Neutrophil (primary cell): Measurements from ENCODE around the gene HDAC11.

ENCODE experiments used
- H3K27ac ChIP-seq: fragments of 200-600 bp; sonication (generic); 2 replicates; pipeline ENCODE4 v1.5.1; 2016; ENCODE audit warnings: mild to moderate bottlenecking, moderate library complexity
- H3K27me3 ChIP-seq: fragments of 200-600 bp; sonication (generic); 2 replicates; pipeline ENCODE4 v1.6.0; 2016; ENCODE audit warnings: mild to moderate bottlenecking
- H3K36me3 ChIP-seq: fragments of 200-600 bp; sonication (generic); 2 replicates; pipeline ENCODE4 v1.5.1; 2017
- H3K4me1 ChIP-seq, 2 experiments: fragments of 200-600 bp in 1 of 2; sonication (generic) in 1 of 2; 1 replicate in 1 of 2; 2 replicates in 1 of 2; pipeline versions ENCODE4 v1.5.1 to v1.6.1; 2013 to 2016; ENCODE audit warnings: low read depth in 1 of 2, low read length in 1 of 2, mild to moderate bottlenecking in 1 of 2, moderate library complexity in 1 of 2; ENCODE audit not compliant: control insufficient read depth in 1 of 2, insufficient read depth in 1 of 2
- H3K4me3 ChIP-seq, 2 experiments: fragments of 200-600 bp in 1 of 2; sonication (generic) in 1 of 2; 1 replicate in 1 of 2; 2 replicates in 1 of 2; pipeline ENCODE4 v1.5.1; 2013 to 2016; ENCODE audit warnings: low read depth in 1 of 2, low read length in 1 of 2, mild to moderate bottlenecking in 1 of 2, moderate library complexity in 1 of 2
- H3K9me3 ChIP-seq: fragments of 200-600 bp; sonication (generic); 2 replicates; pipeline ENCODE4 v1.5.1; 2016
- CTCF ChIP-seq: fragments of 200-600 bp; sonication (generic); IDR thresholded peaks from 2 replicates; pipeline ENCODE4 v1.5.1; 2016; ENCODE audit warnings: antibody characterized with exemption

The HDAC11 gene

DNA sequence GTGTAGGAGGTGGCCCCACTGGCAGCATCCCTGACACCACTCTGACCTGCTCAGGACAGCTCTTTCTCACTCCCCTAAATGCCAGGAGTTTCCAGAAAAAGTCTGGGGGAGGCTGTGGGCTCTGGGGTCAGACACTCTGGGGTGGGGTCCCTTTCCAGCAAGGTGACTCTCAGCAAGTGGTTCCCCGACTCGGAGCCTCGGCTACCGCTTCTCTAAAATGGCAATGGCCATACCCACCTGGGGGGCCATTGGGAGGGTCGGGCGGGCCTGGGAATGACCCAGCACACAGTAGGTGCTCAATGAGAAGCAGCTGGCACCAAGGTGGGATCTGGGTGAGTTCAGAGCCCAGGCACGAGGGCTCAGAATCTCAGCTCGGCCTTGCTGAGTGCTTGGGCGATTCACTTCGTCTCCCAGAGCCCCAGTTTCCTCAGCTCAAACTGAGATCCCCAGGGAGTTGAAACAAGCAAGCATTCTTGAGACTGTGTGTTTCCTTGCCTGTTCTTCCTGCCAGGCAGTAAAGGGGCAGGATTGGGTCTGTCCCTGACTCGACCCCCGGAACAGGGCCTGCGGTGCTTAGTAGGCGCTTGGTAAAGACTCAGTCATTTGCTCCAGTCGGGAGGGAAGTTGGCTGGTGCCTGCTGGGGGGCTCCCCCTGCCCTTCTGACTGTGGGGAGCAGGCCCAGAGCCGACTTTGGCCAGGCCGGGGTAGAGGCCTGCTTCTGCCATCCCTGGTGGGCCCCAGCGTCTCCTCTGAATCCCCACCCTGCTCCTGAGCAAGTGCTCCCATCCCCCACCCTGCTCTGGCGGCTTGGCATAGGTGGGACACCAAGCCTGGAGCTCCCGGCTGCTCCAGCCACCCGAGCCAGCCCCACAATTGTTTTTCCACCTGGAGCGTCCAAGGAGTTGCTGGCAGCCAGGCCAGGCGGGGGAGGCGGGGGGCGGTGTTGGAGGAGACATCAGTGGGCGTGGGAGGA is 36.0 kb downstream of the HDAC11 start:
- Histone ChIP-seq H3K4me1 (no peaks in the 10 kb centered on the region), H3K9me3 (no peaks in the 10 kb centered on the region), H3K36me3 (no peaks in the 10 kb centered on the region), H3K27ac (no peak overlapping the region), H3K27me3 (no peaks in the 10 kb centered on the region), H3K4me3 (no peak overlapping the region)
- TF ChIP-seq CTCF: no peak

DNA sequence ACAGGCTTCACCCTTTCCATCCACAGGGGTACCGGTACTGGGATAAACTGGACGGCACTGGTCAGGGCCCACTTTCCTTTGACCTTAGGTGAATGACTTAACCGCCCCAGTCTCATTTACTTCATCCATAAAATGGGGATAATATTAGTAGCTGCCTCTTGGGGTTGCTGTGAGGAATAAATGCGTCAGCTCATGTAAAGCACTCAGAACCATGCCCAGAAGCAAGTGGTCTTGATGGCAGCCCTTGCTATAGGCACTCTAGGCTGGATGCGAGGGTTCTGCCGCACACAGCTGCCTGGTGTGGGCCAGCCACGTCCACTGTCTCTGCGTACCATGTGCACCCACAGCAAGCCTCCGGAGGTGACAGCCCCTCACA is 36.6 kb downstream of the HDAC11 start:
- H3K27ac ChIP-seq: no peak overlapping the region
- TF ChIP-seq CTCF: no peak

GRCh38 chr3:13517253-13517977 is 37.3 kb downstream of the HDAC11 start:
- H3K27ac ChIP-seq: no peak overlapping the region
- no peak for TF ChIP-seq CTCF
- H3K4me3 ChIP-seq: no peak overlapping the region
- H3K9me3 ChIP-seq: no peaks in the 10 kb centered on the region
- no peaks in the 10 kb centered on the region for H3K4me1 ChIP-seq
- H3K36me3 ChIP-seq: no peaks in the 10 kb centered on the region
- no peaks in the 10 kb centered on the region for H3K27me3 ChIP-seq

More for the DNA sequence above, 36.6 kb downstream of the HDAC11 start:
- Histone ChIP-seq H3K27me3 (no peaks in the 10 kb centered on the region), H3K4me1 (no peaks in the 10 kb centered on the region), H3K36me3 (no peaks in the 10 kb centered on the region), H3K9me3 (no peaks in the 10 kb centered on the region), H3K4me3 (no peak overlapping the region)

GRCh38 chr3:13518516-13518953 is 38.4 kb downstream of the HDAC11 start:
- H3K27me3 ChIP-seq: no peaks in the 10 kb centered on the region
- H3K9me3 ChIP-seq: no peaks in the 10 kb centered on the region
- H3K27ac ChIP-seq: no peak overlapping the region
- no peak overlapping the region for H3K4me3 ChIP-seq
- H3K4me1 ChIP-seq: no peaks in the 10 kb centered on the region
- no peaks in the 10 kb centered on the region for H3K36me3 ChIP-seq
- TF ChIP-seq CTCF: no peak

DNA sequence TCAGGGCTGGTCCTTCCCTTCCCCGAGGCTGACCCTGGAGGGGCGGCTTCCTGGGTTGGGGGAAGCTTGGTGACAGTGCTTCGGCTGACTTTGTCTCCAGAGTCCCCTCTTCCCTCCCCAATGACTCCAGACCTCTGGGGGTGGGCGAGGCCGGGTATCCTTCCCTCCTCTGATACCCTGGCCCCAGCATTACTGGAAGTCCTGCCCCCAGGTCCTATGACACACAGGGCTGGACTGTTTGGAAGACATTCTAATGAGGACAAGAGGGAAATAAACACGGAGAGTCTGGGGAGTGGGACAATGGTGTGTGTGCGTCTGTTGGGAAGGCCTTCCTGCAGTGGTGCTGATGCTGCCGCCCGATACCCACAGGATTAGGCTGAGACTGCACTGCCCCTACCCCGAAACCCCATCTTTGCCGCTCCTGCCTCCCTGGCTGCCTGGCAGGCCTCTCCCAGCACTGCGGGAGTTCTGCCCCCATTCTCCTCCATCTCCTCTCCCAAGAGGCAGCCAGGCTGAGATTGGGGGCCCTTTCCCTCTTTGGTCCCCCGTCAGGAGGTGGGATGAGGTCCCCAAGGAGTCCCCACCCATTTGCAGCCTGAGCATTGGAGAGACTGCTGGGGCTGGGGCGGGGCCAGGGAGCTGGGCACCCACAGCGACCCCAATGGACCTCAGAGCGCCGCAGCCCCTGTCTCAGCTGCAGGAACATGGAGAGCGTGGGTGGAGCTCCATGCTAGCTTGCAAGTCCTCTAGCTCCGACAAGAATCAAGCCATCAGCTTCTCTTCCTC is 39.1 kb downstream of the HDAC11 start:
- TF ChIP-seq CTCF: no peak
- H3K4me3 ChIP-seq: no peak overlapping the region
- H3K36me3 ChIP-seq: no peaks in the 10 kb centered on the region
- H3K27me3 ChIP-seq: no peaks in the 10 kb centered on the region
- H3K9me3 ChIP-seq: no peaks in the 10 kb centered on the region
- no peak overlapping the region for H3K27ac ChIP-seq
- no peaks in the 10 kb centered on the region for H3K4me1 ChIP-seq
